Trophoblast cell (in vitro differentiated cells and primary cell): ENCODE results near the gene LSM3.

ENCODE experiments used
- DNase-seq, 2 donors: peaks; one replicate each; pipeline ENCODE4 v3.0.0-alpha.2; 2016
- H2AFZ ChIP-seq: 2 replicates; pipeline ENCODE4 v1.6.1; 2013; ENCODE audit warnings: low read length, moderate library complexity, mild to moderate bottlenecking; ENCODE audit not compliant: insufficient read depth, poor library complexity
- H2AK5ac ChIP-seq: 2 replicates; pipeline ENCODE4 v1.6.1; 2013; ENCODE audit warnings: mild to moderate bottlenecking, low read length
- H2BK120ac ChIP-seq: 2 replicates; pipeline ENCODE4 v1.6.1; 2013; ENCODE audit warnings: low read length, mild to moderate bottlenecking, moderate library complexity; ENCODE audit not compliant: insufficient read depth, poor library complexity
- H2BK12ac ChIP-seq: 2 replicates; pipeline ENCODE4 v1.6.1; 2013; ENCODE audit warnings: mild to moderate bottlenecking, low read length, moderate library complexity
- H2BK5ac ChIP-seq: 2 replicates; pipeline ENCODE4 v1.6.1; 2013; ENCODE audit warnings: low read length, low read depth, moderate library complexity, mild to moderate bottlenecking; ENCODE audit not compliant: poor library complexity
- H3K14ac ChIP-seq: 2 replicates; pipeline ENCODE4 v1.6.1; 2013; ENCODE audit warnings: mild to moderate bottlenecking, low read length
- H3K18ac ChIP-seq: 2 replicates; pipeline ENCODE4 v1.6.1; 2013; ENCODE audit warnings: mild to moderate bottlenecking, low read length
- H3K23ac ChIP-seq: 2 replicates; pipeline ENCODE4 v1.6.1; 2013; ENCODE audit warnings: low read length
- H3K27ac ChIP-seq: 2 replicates; pipeline ENCODE4 v1.5.1; 2013; ENCODE audit warnings: low read depth, mild to moderate bottlenecking, inconsistent platforms, low read length, moderate library complexity
- H3K27me3 ChIP-seq: 2 replicates; pipeline ENCODE4 v1.6.1; 2013; ENCODE audit warnings: inconsistent platforms, mild to moderate bottlenecking, low read length, moderate library complexity; ENCODE audit not compliant: insufficient read depth
- H3K36me3 ChIP-seq, 2 experiments: 1 replicate in 1 of 2; 2 replicates in 1 of 2; pipeline ENCODE4 v1.6.1; 2013; ENCODE audit warnings: low read length in 2 of 2, mild to moderate bottlenecking in 2 of 2, moderate library complexity in 1 of 2; ENCODE audit not compliant: insufficient read depth in 2 of 2, control insufficient read depth in 1 of 2
- H3K4ac ChIP-seq: 2 replicates; pipeline ENCODE4 v1.6.1; 2013; ENCODE audit warnings: low read depth, mild to moderate bottlenecking, low read length, moderate library complexity
- H3K4me1 ChIP-seq, 2 experiments: 1 replicate in 1 of 2; 2 replicates in 1 of 2; pipeline ENCODE4 v1.6.1; 2013; ENCODE audit warnings: low read length in 2 of 2, mild to moderate bottlenecking in 2 of 2, moderate library complexity in 1 of 2; ENCODE audit not compliant: insufficient read depth in 2 of 2, control insufficient read depth in 1 of 2
- H3K4me2 ChIP-seq: 2 replicates; pipeline ENCODE4 v1.6.1; 2013; ENCODE audit warnings: inconsistent platforms, mild to moderate bottlenecking, low read length, moderate library complexity
- H3K4me3 ChIP-seq: 2 replicates; pipeline ENCODE4 v1.5.1; 2013; ENCODE audit warnings: mild to moderate bottlenecking, low read depth, low read length, inconsistent platforms
- H3K79me1 ChIP-seq: one replicate; pipeline ENCODE4 v1.6.1; 2013; ENCODE audit warnings: low read length
- H3K79me2 ChIP-seq: 2 replicates; pipeline ENCODE4 v1.6.1; 2013; ENCODE audit warnings: low read length, mild to moderate bottlenecking; ENCODE audit not compliant: control insufficient read depth, insufficient read depth, poor library complexity
- H3K9ac ChIP-seq: 2 replicates; pipeline ENCODE4 v1.6.1; 2013; ENCODE audit warnings: mild to moderate bottlenecking, low read length
- H3K9me3 ChIP-seq: 2 replicates; pipeline ENCODE4 v1.6.1; 2013; ENCODE audit warnings: low read depth, mild to moderate bottlenecking, control low read depth, inconsistent platforms, low read length; ENCODE audit not compliant: insufficient read depth
- H4K12ac ChIP-seq: 2 replicates; pipeline ENCODE4 v1.6.1; 2013; ENCODE audit warnings: low read depth, mild to moderate bottlenecking, low read length, moderate library complexity
- H4K8ac ChIP-seq: 2 replicates; pipeline ENCODE4 v1.6.1; 2013; ENCODE audit warnings: low read depth, mild to moderate bottlenecking, low read length, moderate library complexity
- H4K91ac ChIP-seq: one replicate; pipeline ENCODE4 v1.6.1; 2013; ENCODE audit warnings: low read depth, mild to moderate bottlenecking, low read length, moderate library complexity
- WGBS: extraction: QIAGEN DNeasy Blood & Tissue Kit; methylation state at CpG from one replicate; pipeline ENCODE4 v1.1.7; 2013; ENCODE audit warnings: missing lambda C conversion rate; ENCODE audit not compliant: insufficient read length, insufficient coverage; ENCODE audit errors: extremely low coverage; 5-methylcytosine and 5-hydroxymethylcytosine counted together

Gene LSM3

GRCh38 chr3:14152963-14153355 is 25.7 kb upstream of the LSM3 start:
- no CpG with 5 or more reads among the region's 4 CpGs for WGBS
- H4K91ac ChIP-seq, result no peak overlapping the region
- H3K9ac ChIP-seq, result no peak overlapping the region
- no peaks in the 10 kb centered on the region for H3K79me2 ChIP-seq
- no peak overlapping the region for H3K4me3 ChIP-seq
- H2BK120ac ChIP-seq, result no peak overlapping the region
- H4K8ac ChIP-seq, result no peak overlapping the region
- no peak for DNase-seq
- no peak overlapping the region for H2AFZ ChIP-seq
- peaks cover 49 to 68% of the 10 kb centered on the region in 2 experiments for H3K36me3 ChIP-seq
- H3K23ac ChIP-seq, result no peak overlapping the region
- H3K79me1 ChIP-seq, result no peaks in the 10 kb centered on the region
- H3K4me1 ChIP-seq, result no peaks in the 10 kb centered on the region
- H3K14ac ChIP-seq, result no peak overlapping the region
- H2BK5ac ChIP-seq, result no peak overlapping the region
- no peaks in the 10 kb centered on the region for H3K9me3 ChIP-seq
- no peaks in the 10 kb centered on the region for H3K27me3 ChIP-seq
- no peak overlapping the region for H3K27ac ChIP-seq
- H2BK12ac ChIP-seq, result no peak overlapping the region
- H3K4me2 ChIP-seq, result no peak overlapping the region
- H3K4ac ChIP-seq, result no peak overlapping the region
- no peak overlapping the region for H3K18ac ChIP-seq
- no peak overlapping the region for H2AK5ac ChIP-seq
- H4K12ac ChIP-seq, result no peak overlapping the region

- Histone ChIP-seq H2BK120ac (no peak overlapping the region), H3K14ac (no peak overlapping the region), H2AFZ (no peak overlapping the region), H3K79me2 (no peaks in the 10 kb centered on the region), H3K79me1 (no peaks in the 10 kb centered on the region), H4K8ac (no peak overlapping the region), H3K27me3 (no peaks in the 10 kb centered on the region), H2AK5ac (no peak overlapping the region), H3K4me3 (no peak overlapping the region), H4K91ac (no peak overlapping the region), H4K12ac (no peak overlapping the region), H3K4me1 (no peaks in the 10 kb centered on the region), H3K27ac (no peak overlapping the region), H3K4me2 (no peak overlapping the region), H2BK12ac (no peak overlapping the region), H3K18ac (no peak overlapping the region), H3K9ac (no peak overlapping the region), H3K36me3 (peaks cover 50 to 69% of the 10 kb centered on the region in 2 experiments), H2BK5ac (no peak overlapping the region), H3K23ac (no peak overlapping the region), H3K9me3 (peaks cover 2% of the 10 kb centered on the region), H3K4ac (no peak overlapping the region)
- WGBS, result no CpG with 5 or more reads among the region's 6 CpGs
- no peak for DNase-seq
Observed at GRCh38 chr3:14153663-14154062, 25.0 kb upstream of the LSM3 start.

DNA sequence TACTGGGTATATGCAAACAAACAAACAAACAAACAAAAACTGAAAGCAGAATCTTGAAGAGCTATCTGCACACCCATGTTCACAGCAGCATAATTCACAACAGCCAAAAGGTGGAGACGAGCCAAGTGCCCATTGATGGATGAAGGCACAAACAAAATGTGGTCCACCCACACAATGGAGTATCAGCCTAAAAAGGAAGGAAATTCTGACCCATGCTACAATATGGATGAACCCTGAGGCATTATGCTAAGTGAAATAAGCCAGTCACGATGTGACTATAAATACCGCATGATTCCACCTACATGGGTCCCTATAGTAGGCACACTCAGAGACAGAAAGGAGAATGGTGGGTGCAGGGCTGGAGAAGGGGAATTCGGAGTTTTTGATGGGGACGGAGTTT is 24.3 kb upstream of the LSM3 start:
- no peak overlapping the region for H3K23ac ChIP-seq
- DNase-seq, result no peak
- WGBS, result 100% methylated on average over 2 of the region's 5 CpGs
- H3K79me1 ChIP-seq, result no peaks in the 10 kb centered on the region
- H2BK120ac ChIP-seq, result no peak overlapping the region
- no peak overlapping the region for H3K4me3 ChIP-seq
- H2AK5ac ChIP-seq, result no peak overlapping the region
- no peak overlapping the region for H4K12ac ChIP-seq
- no peaks in the 10 kb centered on the region for H3K27me3 ChIP-seq
- H3K27ac ChIP-seq, result no peak overlapping the region
- peaks cover 49 to 70% of the 10 kb centered on the region in 2 experiments for H3K36me3 ChIP-seq
- no peak overlapping the region for H3K18ac ChIP-seq
- H2AFZ ChIP-seq, result no peak overlapping the region
- no peak overlapping the region for H4K91ac ChIP-seq
- H2BK5ac ChIP-seq, result no peak overlapping the region
- H3K4me2 ChIP-seq, result no peak overlapping the region
- H2BK12ac ChIP-seq, result no peak overlapping the region
- H3K9ac ChIP-seq, result no peak overlapping the region
- H4K8ac ChIP-seq, result no peak overlapping the region
- H3K4ac ChIP-seq, result no peak overlapping the region
- no peak overlapping the region for H3K14ac ChIP-seq
- H3K79me2 ChIP-seq, result no peaks in the 10 kb centered on the region
- peaks cover 2% of the 10 kb centered on the region for H3K9me3 ChIP-seq
- H3K4me1 ChIP-seq, result no peaks in the 10 kb centered on the region

DNA sequence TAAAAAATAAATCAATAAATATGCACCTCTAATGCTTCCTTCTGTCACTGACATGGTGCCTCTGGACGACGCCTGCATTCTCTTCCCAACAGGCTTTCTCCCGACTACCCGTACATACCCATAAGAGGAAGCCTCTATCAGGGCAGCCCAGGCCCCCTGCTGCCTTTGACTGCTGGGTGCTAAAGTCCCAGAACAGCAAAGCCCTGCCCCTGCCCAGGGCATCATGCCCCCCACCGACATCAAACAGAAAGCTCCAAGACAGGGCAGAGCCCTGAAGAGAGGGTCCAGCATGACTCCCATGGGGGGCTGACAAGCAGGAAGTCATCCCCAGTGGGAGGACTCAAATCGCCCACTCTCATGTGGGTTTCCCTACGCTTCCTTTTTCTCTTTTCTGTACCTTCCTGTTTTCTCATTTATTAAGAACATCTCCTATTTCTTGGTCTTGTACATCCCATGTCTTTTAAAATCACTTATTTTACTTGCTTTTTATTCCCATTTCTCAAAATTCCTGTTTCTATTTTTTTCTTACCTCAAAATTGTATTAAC is 23.6 kb upstream of the LSM3 start:
- no peak overlapping the region for H3K23ac ChIP-seq
- H3K79me1 ChIP-seq, result no peaks in the 10 kb centered on the region
- H3K9ac ChIP-seq, result no peak overlapping the region
- H3K14ac ChIP-seq, result no peak overlapping the region
- H3K18ac ChIP-seq, result no peak overlapping the region
- WGBS, result no CpG with 5 or more reads among the region's 7 CpGs
- no peak overlapping the region for H4K8ac ChIP-seq
- no peaks in the 10 kb centered on the region for H3K79me2 ChIP-seq
- no peak overlapping the region for H3K4ac ChIP-seq
- H4K12ac ChIP-seq, result no peak overlapping the region
- H3K9me3 ChIP-seq, result peaks cover 2% of the 10 kb centered on the region
- no peak overlapping the region for H2BK5ac ChIP-seq
- no peak overlapping the region for H3K4me2 ChIP-seq
- H3K36me3 ChIP-seq, result peaks cover 52 to 75% of the 10 kb centered on the region in 2 experiments
- H2BK120ac ChIP-seq, result no peak overlapping the region
- no peak overlapping the region for H3K4me3 ChIP-seq
- no peak overlapping the region for H2AFZ ChIP-seq
- H3K27ac ChIP-seq, result no peak overlapping the region
- no peak overlapping the region for H2BK12ac ChIP-seq
- H2AK5ac ChIP-seq, result no peak overlapping the region
- no peaks in the 10 kb centered on the region for H3K4me1 ChIP-seq
- no peak overlapping the region for H4K91ac ChIP-seq
- DNase-seq, result no peak
- H3K27me3 ChIP-seq, result no peaks in the 10 kb centered on the region
